PC-3 (cell line): ENCODE data around the gene DLST. TPM values are rescaled to one million over a fixed set of nuclear protein-coding genes. Genes with fewer than 3 reads are reported as not detected.

Experiments used
- ATAC-seq: fragments of 200-7000 bp; cut with Tn5 transposase; 2 replicates; pipeline ENCODE4 v1.9.1; 2020; ENCODE audit warnings: mild to moderate bottlenecking, moderate library complexity
- BruUV-seq: library from RNA; stranded (reverse); fragments of 400-500 nt; replicated peaks from 2 replicates; lab custom pipeline; 2021; lab: Mats Ljungman, UMichigan
- CTCF ChIA-PET: fragments of 300-600 bp; sonication (Branson Sonifier 250); formaldehyde crosslinking; loops from one replicate; lab custom pipeline; 2022; ENCODE audit warnings: antibody characterized with exemption; lab: Charles Lee
- POLR2A ChIA-PET: fragments of 300-600 bp; sonication (Branson Sonifier 250); formaldehyde crosslinking; loops from one replicate; lab custom pipeline; 2022; ENCODE audit warnings: antibody characterized with exemption; ENCODE audit not compliant: unreplicated experiment; lab: Charles Lee
- DNase-seq: peaks from one replicate; pipeline ENCODE4 v3.0.0-alpha.2; 2015
- H2AFZ ChIP-seq: fragments of 300-600 bp; sonication (generic); 2 replicates; pipeline ENCODE4 v1.6.0; 2016; ENCODE audit warnings: antibody characterized with exemption, low read length
- H3F3A ChIP-seq: fragments of 300-600 bp; sonication (generic); one replicate; pipeline ENCODE4 v1.6.0; 2017; ENCODE audit warnings: antibody characterized with exemption, low read length, control low read depth, mild to moderate bottlenecking; ENCODE audit not compliant: unreplicated experiment
- H3K27ac ChIP-seq: fragments of 300-600 bp; sonication (generic); 2 replicates; pipeline ENCODE4 v1.5.1; 2016; ENCODE audit warnings: mild to moderate bottlenecking, low read length
- H3K27me3 ChIP-seq: fragments of 300-600 bp; sonication (generic); 2 replicates; pipeline ENCODE4 v1.6.1; 2016; ENCODE audit warnings: low read length, mixed read lengths
- H3K36me3 ChIP-seq: fragments of 300-600 bp; sonication (generic); 2 replicates; pipeline ENCODE4 v1.6.1; 2016; ENCODE audit warnings: low read depth, mixed run types, low read length, mixed read lengths
- H3K4me1 ChIP-seq: fragments of 300-600 bp; sonication (generic); 2 replicates; pipeline ENCODE4 v1.5.1; 2016; ENCODE audit warnings: low read length; ENCODE audit not compliant: insufficient read depth
- H3K4me2 ChIP-seq: fragments of 300-600 bp; sonication (generic); 2 replicates; pipeline ENCODE4 v1.6.0; 2016; ENCODE audit warnings: low read length
- H3K4me3 ChIP-seq: fragments of 300-600 bp; sonication (generic); 2 replicates; pipeline ENCODE4 v1.5.1; 2016; ENCODE audit warnings: mild to moderate bottlenecking, low read length, mixed read lengths
- H3K79me2 ChIP-seq: fragments of 300-600 bp; sonication (generic); 2 replicates; pipeline ENCODE4 v1.6.1; 2017; ENCODE audit warnings: low read length, mixed read lengths
- H3K9ac ChIP-seq: fragments of 300-600 bp; sonication (generic); 2 replicates; pipeline ENCODE4 v1.6.0; 2016; ENCODE audit warnings: mild to moderate bottlenecking, low read length
- H3K9me2 ChIP-seq: fragments of 300-600 bp; sonication (generic); replicated peaks from 2 replicates; pipeline ENCODE4 v1.6.1; 2016; ENCODE audit warnings: mixed run types, low read length, mixed read lengths
- H3K9me3 ChIP-seq: fragments of 300-600 bp; sonication (generic); 2 replicates; pipeline ENCODE4 v1.6.1; 2016; ENCODE audit warnings: low read length, mixed read lengths
- H4K20me1 ChIP-seq: fragments of 300-600 bp; sonication (generic); 2 replicates; pipeline ENCODE4 v1.6.1; 2016; ENCODE audit warnings: low read length, mixed read lengths
- EZH2 ChIP-seq: fragments of 300-600 bp; sonication (generic); IDR thresholded peaks from one replicate; pipeline ENCODE4 v1.6.1; 2017; ENCODE audit warnings: antibody characterized with exemption, mild to moderate bottlenecking, low read length; ENCODE audit not compliant: unreplicated experiment
- EZH2phosphoT487 ChIP-seq: fragments of 300-600 bp; sonication (generic); IDR thresholded peaks from 2 replicates; pipeline ENCODE4 v1.6.1; 2018; ENCODE audit warnings: mild to moderate bottlenecking, antibody characterized with exemption, low read length, borderline replicate concordance
- intact Hi-C: fragments of 100-400 bp; cut with micrococcal nuclease; formaldehyde crosslinking; loops from 2 replicates; pipeline ENCODE4 v1.9.0; 2023
- total RNA-seq: library from RNA; depleted of rRNA; stranded (reverse); fragments of >200 nt; gene quantifications from 2 replicates; pipeline ENCODE4 v1.2.3, GENCODE V29; 2014
- TF ChIP-seq, protein P1 (sequence below): fragments of 300-600 bp; sonication (generic); conservative IDR thresholded peaks from 2 replicates; pipeline ENCODE4 v1.5.1; 2017; ENCODE audit warnings: antibody characterized with exemption, low read depth, mild to moderate bottlenecking, low read length

The DLST gene
- total RNA-seq, 1 experiment from 2014 or later = 56.9 TPM

DNA sequence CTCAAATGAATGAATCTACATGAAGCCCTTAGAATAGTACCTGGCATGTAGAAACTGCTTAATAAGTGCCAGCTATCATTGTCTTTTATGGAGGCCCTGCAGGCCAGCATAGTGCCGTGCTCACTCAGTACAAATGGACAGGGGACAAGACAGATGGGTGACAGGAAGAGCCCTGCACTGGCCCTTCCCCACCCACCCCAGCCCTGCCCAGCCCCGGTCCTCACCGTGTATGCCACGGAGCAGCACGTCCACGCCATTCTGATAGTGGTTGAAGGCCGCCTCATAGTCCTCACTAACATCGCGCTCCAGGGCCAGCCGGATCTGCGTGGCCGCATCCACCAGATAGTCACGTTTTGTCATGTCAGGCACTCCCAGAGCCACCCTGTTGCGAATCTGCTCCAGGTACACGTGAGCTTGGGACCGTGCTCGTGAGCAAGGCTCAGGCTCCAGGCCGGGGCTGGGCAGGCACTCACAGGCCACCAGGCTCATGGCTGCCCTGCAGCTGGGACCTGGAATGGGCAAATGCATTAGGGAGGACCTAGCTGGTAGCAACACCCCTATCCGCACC lies 39.4 kb downstream of the DLST start:
- TF ChIP-seq EZH2 = no peak
- POLR2A ChIA-PET = interaction anchor here (0.6 kb wide), 1 partner anchor 58 kb away, joined by 3 read pairs; no protein-coding TSS in a partner anchor
- intact Hi-C loops = no loop called here
- H3K9me2 ChIP-seq = no peaks in the 10 kb centered on the region
- no peaks in the 10 kb centered on the region for H4K20me1 ChIP-seq
- BruUV-seq = no TSS peak
- no peaks in the 10 kb centered on the region for H3K79me2 ChIP-seq
- H3K27ac ChIP-seq = no peak overlapping the region
- peaks cover 15% of the 10 kb centered on the region; the same call in 1 of the 2 replicates for H3K4me1 ChIP-seq
- H3K4me3 ChIP-seq = no peak overlapping the region
- no peaks in the 10 kb centered on the region for H3K9me3 ChIP-seq
- H3K9ac ChIP-seq = no peak overlapping the region
- no peaks in the 10 kb centered on the region for H3F3A ChIP-seq
- no peak overlapping the region for H2AFZ ChIP-seq
- ATAC-seq = no peak
- no peaks in the 10 kb centered on the region for H3K36me3 ChIP-seq
- no peaks in the 10 kb centered on the region for H3K27me3 ChIP-seq
- H3K4me2 ChIP-seq = no peak overlapping the region
- CTCF ChIA-PET = interaction anchor here (0.7 kb wide), 1 partner anchor 17 kb away, joined by 6 read pairs; no protein-coding TSS in a partner anchor
- no peak for DNase-seq

DNA sequence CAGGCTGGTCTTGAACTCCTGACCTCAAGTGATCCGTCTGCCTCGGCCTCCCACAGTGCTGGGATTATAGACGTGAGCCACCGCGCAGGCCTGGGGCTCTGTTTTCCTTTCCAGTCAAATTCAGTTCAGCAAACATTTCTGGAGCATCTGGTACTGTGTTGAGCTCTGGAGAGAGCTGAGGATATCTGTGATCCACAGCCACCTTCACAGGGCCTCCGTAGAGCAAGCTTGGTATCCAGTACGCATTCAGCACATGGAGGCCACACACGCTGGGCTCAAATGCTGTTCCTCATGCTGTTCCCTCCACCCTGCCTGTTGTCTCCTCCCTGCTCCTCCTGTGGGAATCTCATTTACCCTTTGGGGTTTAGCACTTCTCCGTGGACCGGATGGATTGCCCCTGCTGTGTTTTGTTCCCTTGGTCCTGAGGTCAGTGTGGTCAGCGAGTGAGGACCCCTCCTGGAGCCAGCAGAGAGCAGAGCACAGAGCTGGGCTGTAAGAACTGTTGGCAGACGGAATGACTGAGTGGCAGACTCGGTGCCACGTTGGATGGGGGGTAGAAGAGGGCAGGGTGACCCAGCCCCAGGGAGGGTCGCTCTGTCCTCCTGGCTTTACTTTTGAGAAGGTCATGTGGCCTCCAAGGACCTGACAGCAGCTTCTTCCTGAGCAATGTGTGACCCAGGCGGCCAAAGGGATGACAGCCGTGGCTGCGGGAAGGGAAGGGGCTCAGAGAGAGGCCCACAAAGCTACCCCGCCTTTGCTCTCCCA lies 40.5 kb downstream of the DLST start:
- Histone ChIP-seq H3K4me3 (peak overlapping the region; percentile 82), H3K27me3 (no peaks in the 10 kb centered on the region), H3K4me2 (peak overlapping the region; percentile 86), H3K36me3 (no peaks in the 10 kb centered on the region), H3K79me2 (no peaks in the 10 kb centered on the region), H3K4me1 (peaks cover 15% of the 10 kb centered on the region; the same call in 1 of the 2 replicates), H3K27ac (no peak overlapping the region), H3K9me3 (no peaks in the 10 kb centered on the region), H2AFZ (peak overlapping the region; percentile 99), H3K9me2 (no peaks in the 10 kb centered on the region), H3K9ac (peak overlapping the region; percentile 69), H3F3A (no peaks in the 10 kb centered on the region), H4K20me1 (no peaks in the 10 kb centered on the region)
- BruUV-seq = TSS peak; percentile 78
- intact Hi-C loops = no loop called here
- DNase-seq (no peak), ATAC-seq (no peak)
- CTCF ChIA-PET = no interaction called here
- POLR2A ChIA-PET = no interaction called here
- TF ChIP-seq EZH2phosphoT487 (no peak), EZH2 (no peak)
- TF ChIP-seq, protein P1, sequence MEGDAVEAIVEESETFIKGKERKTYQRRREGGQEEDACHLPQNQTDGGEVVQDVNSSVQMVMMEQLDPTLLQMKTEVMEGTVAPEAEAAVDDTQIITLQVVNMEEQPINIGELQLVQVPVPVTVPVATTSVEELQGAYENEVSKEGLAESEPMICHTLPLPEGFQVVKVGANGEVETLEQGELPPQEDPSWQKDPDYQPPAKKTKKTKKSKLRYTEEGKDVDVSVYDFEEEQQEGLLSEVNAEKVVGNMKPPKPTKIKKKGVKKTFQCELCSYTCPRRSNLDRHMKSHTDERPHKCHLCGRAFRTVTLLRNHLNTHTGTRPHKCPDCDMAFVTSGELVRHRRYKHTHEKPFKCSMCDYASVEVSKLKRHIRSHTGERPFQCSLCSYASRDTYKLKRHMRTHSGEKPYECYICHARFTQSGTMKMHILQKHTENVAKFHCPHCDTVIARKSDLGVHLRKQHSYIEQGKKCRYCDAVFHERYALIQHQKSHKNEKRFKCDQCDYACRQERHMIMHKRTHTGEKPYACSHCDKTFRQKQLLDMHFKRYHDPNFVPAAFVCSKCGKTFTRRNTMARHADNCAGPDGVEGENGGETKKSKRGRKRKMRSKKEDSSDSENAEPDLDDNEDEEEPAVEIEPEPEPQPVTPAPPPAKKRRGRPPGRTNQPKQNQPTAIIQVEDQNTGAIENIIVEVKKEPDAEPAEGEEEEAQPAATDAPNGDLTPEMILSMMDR = no peak

DNA sequence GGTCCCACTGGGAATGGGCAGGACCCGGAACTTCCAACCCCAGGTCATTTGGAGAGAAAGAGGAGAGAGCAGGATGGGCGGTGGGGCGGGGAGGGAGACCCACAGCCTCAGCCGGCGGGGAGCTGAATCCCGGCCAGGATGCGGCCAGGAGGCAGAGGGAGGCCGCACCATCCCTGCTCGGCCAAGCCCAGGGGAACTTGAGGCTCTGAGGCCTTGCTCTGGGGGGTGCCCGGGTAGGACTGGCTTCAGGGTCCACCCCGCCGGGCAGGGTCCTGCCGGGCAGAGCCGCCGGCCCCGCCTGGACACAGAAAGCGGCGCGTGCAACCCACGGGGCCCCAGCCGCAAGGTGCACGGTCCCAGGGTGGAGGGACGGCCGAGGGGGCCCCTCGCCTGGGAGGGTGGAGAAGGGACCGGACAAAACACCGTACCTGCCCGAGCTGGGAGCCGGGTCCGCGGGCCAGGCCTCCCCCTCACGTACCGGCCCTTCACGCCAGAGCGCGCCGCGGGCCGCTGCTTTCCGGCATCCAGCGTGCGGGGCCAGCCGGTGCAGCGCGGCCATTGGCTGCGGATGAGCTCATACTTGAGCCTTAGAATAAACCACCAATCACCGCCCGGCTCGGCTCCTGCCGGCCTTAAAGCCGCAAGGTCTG lies 41.2 kb downstream of the DLST start, which contains the start of gene RPS6KL1:
TSS of gene RPS6KL1 (minus strand) at position 509 of the 650 bp plus-strand sequence. CDS start 1,719 bp downstream, outside the sequence.
- H3K27ac ChIP-seq = no peak within 1 kb of the TSS
- peak; percentile 89 for DNase-seq
- H3K4me3 ChIP-seq = peak within 1 kb of the TSS; percentile 82
- intact Hi-C loops = no loop called here
- H4K20me1 ChIP-seq = no peaks in the 10 kb centered on the region
- ATAC-seq = peak; percentile 96
- H3K9me2 ChIP-seq = no peaks in the 10 kb centered on the region
- peak within 1 kb of the TSS; percentile 69 for H3K9ac ChIP-seq
- ChIA-PET CTCF (interaction anchor here (0.6 to 1.0 kb wide), 4 partner anchors 17 to 166 kb away, joined by 4 to 6 read pairs (median 5); no protein-coding TSS in a partner anchor), POLR2A (interaction anchor here (0.6 kb wide), 2 partner anchors 101 to 145 kb away, joined by 5 to 12 read pairs; no protein-coding TSS in a partner anchor)
- no peaks in the 10 kb centered on the region for H3K79me2 ChIP-seq
- TF ChIP-seq EZH2 = no peak
- TF ChIP-seq, protein P1 = no peak
- no peak for TF ChIP-seq EZH2phosphoT487
- H3K9me3 ChIP-seq = no peaks in the 10 kb centered on the region
- H2AFZ ChIP-seq = peak within 1 kb of the TSS; percentile 99
- no TSS peak for BruUV-seq
- no peaks in the 10 kb centered on the region for H3K27me3 ChIP-seq
- peak within 1 kb of the TSS; percentile 86 for H3K4me2 ChIP-seq
- no peaks in the 10 kb centered on the region for H3K36me3 ChIP-seq
- peaks cover 15% of the 10 kb centered on the region; the same call in 1 of the 2 replicates for H3K4me1 ChIP-seq
- no peaks in the 10 kb centered on the region for H3F3A ChIP-seq
